ENCODE measurements around the gene PRMT3. TPM values are rescaled to one million over a fixed set of nuclear protein-coding genes. Genes with fewer than 3 reads are reported as not detected.

PRMT3 gene
- total RNA-seq = 10 to 100 TPM in 1 of 2 donors, 1 to 10 TPM in 1; 9.6 to 14.2 TPM
- polyA plus RNA-seq = 1 to 10 TPM; 5.3 to 5.5 TPM
- long read RNA-seq, donor 1, transcript PRMT3-202 (16 exons, 2,653 nt) = major isoform, 16 of 34 reads
- long read RNA-seq, donor 1, partial matches to known transcripts = 3 of 34 reads
- long read RNA-seq, donor 1, other reads (novel, unspliced or antisense) = 13 of 34 reads
- long read RNA-seq, donor 2, partial matches to known transcripts = 2 of 14 reads
- long read RNA-seq, donor 2, other reads (novel, unspliced or antisense) = 7 of 14 reads

DNA sequence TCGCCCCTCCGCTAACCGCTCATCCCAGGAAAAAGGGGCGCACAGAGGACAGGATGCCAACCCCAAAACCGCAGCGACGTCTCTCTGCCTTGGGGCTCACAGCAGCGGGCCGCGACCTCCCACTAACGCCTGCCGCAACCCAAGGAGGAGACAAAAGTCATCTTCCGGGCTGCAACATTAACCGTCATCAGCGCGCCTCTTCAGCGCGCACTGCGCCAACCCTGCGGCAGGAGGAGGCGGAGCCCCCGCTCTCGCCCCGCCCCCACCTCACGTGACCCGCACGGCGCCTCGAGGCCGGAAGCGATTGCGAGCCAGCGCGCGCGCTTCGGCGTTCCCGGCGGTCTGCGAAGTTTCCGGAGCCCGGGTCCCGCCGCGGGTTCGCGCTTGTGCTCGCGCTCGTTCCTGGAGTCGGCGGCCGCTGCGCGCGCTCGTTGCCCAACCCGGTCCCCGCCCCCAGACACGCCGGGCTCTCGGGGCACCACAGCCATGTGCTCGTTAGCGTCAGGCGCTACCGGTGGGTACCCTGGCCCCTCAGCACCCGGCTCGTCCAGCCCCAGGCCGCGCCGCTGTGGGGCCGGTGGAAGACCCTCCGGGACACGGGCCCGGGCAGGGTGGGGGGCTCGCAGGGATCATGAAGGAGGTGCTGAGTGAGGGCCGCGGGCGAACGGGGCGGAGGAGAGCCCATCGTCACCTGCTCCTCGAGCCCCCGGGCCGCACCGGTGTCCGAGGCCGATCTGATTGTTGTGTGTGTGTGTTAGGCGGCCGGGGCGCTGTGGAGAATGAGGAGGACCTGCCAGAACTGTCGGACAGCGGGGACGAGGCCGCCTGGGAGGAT lies at the start of gene PRMT3:
PRMT3 (plus strand) TSS at position 456 of the 835 bp plus-strand sequence; CDS start at position 487, 31 bp downstream.
- intact Hi-C loops (cut with DNase I) = loop anchor here (5.0 kb wide), 2 partner anchors 220 to 225 kb away; no protein-coding TSS in a partner anchor

DNA sequence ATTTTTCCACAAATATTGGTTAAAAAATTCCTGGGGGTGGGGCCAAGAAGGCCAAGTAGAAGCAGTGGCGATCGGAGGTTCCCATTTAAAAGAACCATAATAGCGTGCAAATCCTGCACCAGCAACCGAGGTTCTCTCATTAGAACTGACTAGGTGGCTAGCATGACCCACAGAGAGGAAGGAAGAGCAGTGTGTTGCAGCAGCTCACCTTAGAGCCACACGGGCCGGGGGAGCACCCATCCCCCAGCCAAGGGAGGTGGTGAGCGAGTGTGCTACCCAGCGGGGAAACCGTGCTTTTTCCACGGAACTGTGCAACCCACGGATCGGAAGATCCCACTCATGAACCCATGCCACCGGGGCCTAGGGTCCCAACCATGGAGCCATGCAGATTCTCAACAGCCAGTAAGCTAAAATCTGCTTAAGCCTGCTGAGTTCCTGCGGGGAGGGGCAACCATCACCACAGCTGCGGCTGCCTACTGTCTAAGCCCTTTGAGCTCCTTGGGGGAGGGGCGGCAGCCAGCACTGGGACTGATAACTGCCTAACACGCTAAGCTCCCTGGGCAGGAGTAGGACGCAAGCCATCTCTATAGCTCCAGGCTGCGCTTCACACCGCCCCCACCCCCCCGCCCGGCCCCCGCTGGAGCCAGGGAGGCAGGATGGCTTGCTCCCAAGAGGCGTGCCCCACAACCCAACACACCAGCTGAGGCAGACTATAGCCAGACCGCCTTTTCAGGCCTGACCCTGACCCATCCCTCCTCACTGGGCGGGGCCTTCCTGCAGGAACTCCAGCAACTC lies 45.0 kb upstream of the PRMT3 start:
- no peaks in the 10 kb centered on the region for H3K4me1 ChIP-seq (ENCODE audit: control insufficient read depth in 1 of 2, insufficient read depth in 2 of 2, low read length in 2 of 2)
- intact Hi-C loops (cut with DNase I) = no loop called here
- DNase-seq = no peak
- peaks cover 0 to 2% of the 10 kb centered on the region in 2 donors for H3K36me3 ChIP-seq (ENCODE audit: control insufficient read depth in 1 of 2, insufficient read depth in 2 of 2, low read length in 1 of 2)
- peaks cover 0 to 5% of the 10 kb centered on the region in 2 donors for H3K27me3 ChIP-seq (ENCODE audit: control insufficient read depth in 1 of 2, insufficient read depth in 2 of 2, low read length in 1 of 2)
- no peak overlapping the region for H3K4me3 ChIP-seq (ENCODE audit: low read length in 2 of 2)
- WGBS, 2 donors = 29 to 42% methylated on average over 26 of the region's 26 CpGs
- H3K27ac ChIP-seq (ENCODE audit: low read depth in 1 of 2, low read length in 2 of 2) = no peak overlapping the region
- no peak for ATAC-seq (ENCODE audit: low FRiP score)
- peaks cover 2% of the 10 kb centered on the region for H3K9me3 ChIP-seq (ENCODE audit: control insufficient read depth, low read length)

More for the DNA sequence above, at the start of gene PRMT3:
- no peaks in the 10 kb centered on the region for H3K9me3 ChIP-seq (ENCODE audit: control insufficient read depth, low read length)
- peak within 1 kb of the TSS in 1 of 2 donors; percentile 66 for H3K27ac ChIP-seq (ENCODE audit: low read depth in 1 of 2, low read length in 2 of 2)
- peak within 1 kb of the TSS; percentile 44 to 77 for H3K4me3 ChIP-seq (ENCODE audit: low read length in 2 of 2)
- no peaks in the 10 kb centered on the region for H3K4me1 ChIP-seq (ENCODE audit: control insufficient read depth in 1 of 2, insufficient read depth in 2 of 2, low read length in 2 of 2)
- WGBS, 2 donors = 0% methylated on average over 88 to 96 of the region's 96 CpGs
- H3K27me3 ChIP-seq (ENCODE audit: control insufficient read depth in 1 of 2, insufficient read depth in 2 of 2, low read length in 1 of 2) = no peaks in the 10 kb centered on the region
- peaks cover 0 to 2% of the 10 kb centered on the region in 2 donors for H3K36me3 ChIP-seq (ENCODE audit: control insufficient read depth in 1 of 2, insufficient read depth in 2 of 2, low read length in 1 of 2)
- ATAC-seq (ENCODE audit: low FRiP score) = peak; percentile 99
- DNase-seq = peak; percentile 97 to 99

- intact Hi-C loops (cut with DNase I) = loop anchor here in 1 of 2 donors (5.0 to 10.0 kb wide), 3 partner anchors 219 to 796 kb away; no protein-coding TSS in a partner anchor
- DNase-seq = no peak
- H3K27ac ChIP-seq (ENCODE audit: low read depth in 1 of 2, low read length in 2 of 2) = no peak overlapping the region
- no peaks in the 10 kb centered on the region for H3K9me3 ChIP-seq (ENCODE audit: control insufficient read depth, low read length)
- H3K27me3 ChIP-seq (ENCODE audit: control insufficient read depth in 1 of 2, insufficient read depth in 2 of 2, low read length in 1 of 2) = no peaks in the 10 kb centered on the region
- H3K4me1 ChIP-seq (ENCODE audit: control insufficient read depth in 1 of 2, insufficient read depth in 2 of 2, low read length in 2 of 2) = peaks cover 0 to 1% of the 10 kb centered on the region in 2 donors
- H3K4me3 ChIP-seq (ENCODE audit: low read length in 2 of 2) = no peak overlapping the region
- H3K36me3 ChIP-seq (ENCODE audit: control insufficient read depth in 1 of 2, insufficient read depth in 2 of 2, low read length in 1 of 2) = no peaks in the 10 kb centered on the region
- no peak for ATAC-seq (ENCODE audit: low FRiP score)
- WGBS, 2 donors = 87 to 88% methylated on average over 7 of the region's 7 CpGs
These were observed 36.4 kb upstream of the PRMT3 start for GRCh38 chr11:20351136-20351535.

- no peak for DNase-seq
- H3K27ac ChIP-seq (ENCODE audit: low read depth in 1 of 2, low read length in 2 of 2) = no peak overlapping the region
- 68 to 72% methylated on average over 2 of the region's 2 CpGs for WGBS, 2 donors
- no peaks in the 10 kb centered on the region for H3K9me3 ChIP-seq (ENCODE audit: control insufficient read depth, low read length)
- H3K4me3 ChIP-seq (ENCODE audit: low read length in 2 of 2) = no peak overlapping the region
- H3K27me3 ChIP-seq (ENCODE audit: control insufficient read depth in 1 of 2, insufficient read depth in 2 of 2, low read length in 1 of 2) = no peaks in the 10 kb centered on the region
- no peak for ATAC-seq (ENCODE audit: low FRiP score)
- H3K4me1 ChIP-seq (ENCODE audit: control insufficient read depth in 1 of 2, insufficient read depth in 2 of 2, low read length in 2 of 2) = peaks cover 0 to 1% of the 10 kb centered on the region in 2 donors
- intact Hi-C loops (cut with DNase I) = loop anchor here in 1 of 2 donors (5.0 to 10.0 kb wide), 3 partner anchors 220 to 797 kb away; no protein-coding TSS in a partner anchor
- H3K36me3 ChIP-seq (ENCODE audit: control insufficient read depth in 1 of 2, insufficient read depth in 2 of 2, low read length in 1 of 2) = no peaks in the 10 kb centered on the region
These were observed 35.7 kb upstream of the PRMT3 start for GRCh38 chr11:20351751-20352262.

GRCh38 chr11:20353829-20354434 lies 33.6 kb upstream of the PRMT3 start:
- H3K9me3 ChIP-seq (ENCODE audit: control insufficient read depth, low read length) = no peaks in the 10 kb centered on the region
- peaks cover 0 to 1% of the 10 kb centered on the region in 2 donors for H3K4me1 ChIP-seq (ENCODE audit: control insufficient read depth in 1 of 2, insufficient read depth in 2 of 2, low read length in 2 of 2)
- 5 to 7% methylated on average over 6 of the region's 6 CpGs for WGBS, 2 donors
- no peak overlapping the region for H3K4me3 ChIP-seq (ENCODE audit: low read length in 2 of 2)
- no peaks in the 10 kb centered on the region for H3K27me3 ChIP-seq (ENCODE audit: control insufficient read depth in 1 of 2, insufficient read depth in 2 of 2, low read length in 1 of 2)
- DNase-seq (no peak), ATAC-seq (ENCODE audit: low FRiP score) (no peak)
- no peak overlapping the region for H3K27ac ChIP-seq (ENCODE audit: low read depth in 1 of 2, low read length in 2 of 2)
- H3K36me3 ChIP-seq (ENCODE audit: control insufficient read depth in 1 of 2, insufficient read depth in 2 of 2, low read length in 1 of 2) = no peaks in the 10 kb centered on the region
- intact Hi-C loops (cut with DNase I) = loop anchor here in 1 of 2 donors (5.0 to 10.0 kb wide), 3 partner anchors 222 to 799 kb away; no protein-coding TSS in a partner anchor

DNA sequence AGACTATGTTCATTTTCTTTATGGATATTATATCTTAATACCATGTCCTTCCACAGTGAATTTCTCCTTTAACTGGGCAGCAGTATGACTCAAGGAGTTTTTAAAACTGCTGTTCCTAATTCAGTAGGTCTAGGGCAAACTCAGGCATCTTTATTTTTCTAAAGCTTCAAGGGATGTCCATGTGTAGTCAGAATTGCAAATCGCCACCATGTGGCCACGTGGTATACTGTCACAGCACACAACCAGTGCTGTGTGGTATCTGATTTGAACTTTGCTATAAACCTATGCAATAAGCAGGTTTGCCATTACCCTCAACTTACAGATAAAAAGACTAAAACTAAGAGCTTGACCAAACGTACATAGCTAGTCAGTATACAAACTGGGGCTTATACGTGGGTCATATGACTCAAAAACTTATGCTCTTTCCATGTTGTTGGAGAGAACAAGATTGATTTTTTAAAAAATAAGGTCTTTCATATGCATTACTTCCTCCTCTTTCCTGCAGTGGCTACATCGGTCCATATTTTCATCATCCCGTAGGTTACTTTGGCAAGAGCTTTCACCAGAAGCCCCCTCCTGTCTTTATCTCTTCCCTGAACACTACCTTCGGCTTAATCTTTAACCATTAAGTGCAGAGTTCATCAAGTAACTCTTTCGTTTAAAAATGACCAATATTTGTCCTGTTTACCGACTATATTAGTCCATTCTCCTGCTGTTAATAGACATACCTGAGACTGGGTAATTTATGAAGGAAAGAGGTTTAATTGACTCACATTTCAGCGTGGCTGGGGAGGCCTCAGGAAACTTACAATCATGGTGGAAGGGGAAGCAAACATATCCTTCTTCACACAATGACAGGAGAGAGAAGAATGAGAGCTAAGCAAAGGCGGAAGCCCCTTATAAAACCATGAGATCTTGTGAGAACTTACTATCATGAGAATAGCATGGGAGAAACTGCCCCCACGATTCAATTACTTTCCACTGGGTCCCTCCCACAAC lies 32.0 kb upstream of the PRMT3 start:
- Histone ChIP-seq H3K36me3 (ENCODE audit: control insufficient read depth in 1 of 2, insufficient read depth in 2 of 2, low read length in 1 of 2) (no peaks in the 10 kb centered on the region), H3K9me3 (ENCODE audit: control insufficient read depth, low read length) (no peaks in the 10 kb centered on the region), H3K27ac (ENCODE audit: low read depth in 1 of 2, low read length in 2 of 2) (no peak overlapping the region), H3K4me3 (ENCODE audit: low read length in 2 of 2) (no peak overlapping the region), H3K4me1 (ENCODE audit: control insufficient read depth in 1 of 2, insufficient read depth in 2 of 2, low read length in 2 of 2) (peaks cover 0 to 1% of the 10 kb centered on the region in 2 donors), H3K27me3 (ENCODE audit: control insufficient read depth in 1 of 2, insufficient read depth in 2 of 2, low read length in 1 of 2) (no peaks in the 10 kb centered on the region)
- intact Hi-C loops (cut with DNase I) = loop anchor here (5.0 to 10.0 kb wide), 3 partner anchors 223 to 801 kb away; no protein-coding TSS in a partner anchor
- no peak for DNase-seq
- WGBS, 2 donors = 56 to 62% methylated on average over 11 to 12 of the region's 12 CpGs
- no peak for ATAC-seq (ENCODE audit: low FRiP score)

GRCh38 chr11:20357150-20357549 lies 30.4 kb upstream of the PRMT3 start:
- H3K27ac ChIP-seq (ENCODE audit: low read depth in 1 of 2, low read length in 2 of 2) = no peak overlapping the region
- intact Hi-C loops (cut with DNase I) = loop anchor here (5.0 to 10.0 kb wide), 3 partner anchors 225 to 802 kb away; no protein-coding TSS in a partner anchor
- no peaks in the 10 kb centered on the region for H3K36me3 ChIP-seq (ENCODE audit: control insufficient read depth in 1 of 2, insufficient read depth in 2 of 2, low read length in 1 of 2)
- no peaks in the 10 kb centered on the region for H3K4me1 ChIP-seq (ENCODE audit: control insufficient read depth in 1 of 2, insufficient read depth in 2 of 2, low read length in 2 of 2)
- no peak for DNase-seq
- H3K9me3 ChIP-seq (ENCODE audit: control insufficient read depth, low read length) = no peaks in the 10 kb centered on the region
- no peak for ATAC-seq (ENCODE audit: low FRiP score)
- WGBS, 2 donors = 40 to 50% methylated on average over 1 of the region's 1 CpG
- H3K4me3 ChIP-seq (ENCODE audit: low read length in 2 of 2) = no peak overlapping the region
- no peaks in the 10 kb centered on the region for H3K27me3 ChIP-seq (ENCODE audit: control insufficient read depth in 1 of 2, insufficient read depth in 2 of 2, low read length in 1 of 2)

Data from aorta (tissue), 5 donors.